ENCODE data around the gene TMEM129. TPM values are rescaled to one million over a fixed set of nuclear protein-coding genes. Genes with fewer than 3 reads are reported as not detected.

The TMEM129 gene
- total RNA-seq, 4 donors from 2014 or later = 28.9 to 106 (median 67.1) TPM

DNA sequence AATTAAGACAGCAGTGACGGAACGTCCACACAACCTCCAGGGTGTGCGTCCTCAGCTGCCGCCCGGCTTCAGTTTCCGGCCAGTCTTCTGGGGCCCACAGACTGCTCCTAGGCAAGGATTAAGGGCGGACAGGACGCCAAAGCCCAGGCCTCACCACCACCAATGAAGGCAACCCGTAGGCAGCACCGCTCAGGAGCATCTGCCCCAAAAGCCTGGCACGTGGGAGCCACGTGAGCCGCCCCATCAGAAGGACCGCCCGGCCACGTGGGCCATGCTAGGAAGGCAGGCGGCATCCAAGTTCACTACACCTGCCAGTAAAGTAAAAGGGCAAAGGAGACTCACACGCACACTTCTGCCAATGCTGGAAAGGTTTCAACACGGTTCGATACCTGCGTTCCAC, 51.3 kb downstream of the TMEM129 start:
- no peak overlapping the region for H3K4me3 ChIP-seq
- H3K27me3 ChIP-seq = no peaks in the 10 kb centered on the region
- no peak for DNase-seq
- no peaks in the 10 kb centered on the region for H3K9me3 ChIP-seq
- no peak for TF ChIP-seq POLR2A (IDR thresholded peaks at IDR 0.05)
- TF ChIP-seq CTCF (IDR thresholded peaks at IDR 0.05) = no peak
- H3K36me3 ChIP-seq = no peaks in the 10 kb centered on the region
- no peak overlapping the region for H3K27ac ChIP-seq
- no peaks in the 10 kb centered on the region for H3K4me1 ChIP-seq

DNA sequence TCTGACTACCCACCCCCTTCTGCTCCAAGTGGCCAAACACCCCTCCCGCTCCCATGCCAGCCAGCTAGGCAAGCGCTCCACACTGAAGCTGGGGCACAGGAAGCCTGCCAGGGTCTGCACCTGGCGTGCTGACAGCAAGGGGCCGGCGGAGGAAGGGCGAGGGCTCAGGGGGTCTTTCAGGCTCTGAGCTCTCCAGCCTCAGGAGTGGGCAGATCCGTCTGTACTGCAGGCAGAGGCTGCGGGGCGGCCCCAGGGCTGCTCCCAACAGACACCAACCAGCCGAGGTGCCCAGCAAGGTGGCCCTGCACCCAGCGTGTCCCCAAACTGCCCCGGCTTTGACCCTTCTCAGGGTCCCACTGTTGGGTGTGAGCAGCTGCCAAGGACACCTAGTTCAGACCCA, 51.9 kb downstream of the TMEM129 start:
- Histone ChIP-seq H3K4me1 (no peaks in the 10 kb centered on the region), H3K27ac (no peak overlapping the region), H3K4me3 (no peak overlapping the region), H3K9me3 (no peaks in the 10 kb centered on the region), H3K27me3 (no peaks in the 10 kb centered on the region), H3K36me3 (no peaks in the 10 kb centered on the region)
- no peak for TF ChIP-seq POLR2A (IDR thresholded peaks at IDR 0.05)
- TF ChIP-seq CTCF (IDR thresholded peaks at IDR 0.05) = no peak
- no peak for DNase-seq

- no peak overlapping the region for H3K27ac ChIP-seq
- H3K27me3 ChIP-seq = no peaks in the 10 kb centered on the region
- H3K4me3 ChIP-seq = no peak overlapping the region
- no peaks in the 10 kb centered on the region for H3K4me1 ChIP-seq
- H3K36me3 ChIP-seq = no peaks in the 10 kb centered on the region
- no peak for DNase-seq
- no peak for TF ChIP-seq POLR2A (IDR thresholded peaks at IDR 0.05)
- no peak for TF ChIP-seq CTCF (IDR thresholded peaks at IDR 0.05)
- no peaks in the 10 kb centered on the region for H3K9me3 ChIP-seq
Measured at GRCh38 chr4:1668488-1668840, 52.7 kb downstream of the TMEM129 start.

DNA sequence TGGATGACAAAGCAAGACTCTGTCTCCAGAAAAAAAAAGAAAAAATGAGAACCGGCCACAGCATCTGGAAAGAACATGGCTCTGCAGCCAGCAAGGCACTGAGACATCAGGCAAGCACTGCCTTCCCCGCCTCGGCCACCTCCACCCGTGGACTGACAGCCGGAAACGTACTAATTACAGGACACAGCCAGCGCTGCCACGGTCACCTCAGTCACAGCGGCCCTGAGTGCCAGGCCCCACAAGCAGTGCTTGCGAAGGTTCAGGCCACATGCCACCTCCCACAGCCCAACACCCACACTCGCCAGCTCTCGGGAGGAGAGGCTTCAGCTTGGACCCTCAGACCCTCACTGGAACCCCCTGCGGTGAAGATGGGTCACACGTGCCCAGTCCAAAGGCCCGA, 53.9 kb downstream of the TMEM129 start:
- no peaks in the 10 kb centered on the region for H3K27me3 ChIP-seq
- no peaks in the 10 kb centered on the region for H3K4me1 ChIP-seq
- DNase-seq = no peak
- TF ChIP-seq CTCF (IDR thresholded peaks at IDR 0.05) = no peak
- TF ChIP-seq POLR2A (IDR thresholded peaks at IDR 0.05) = no peak
- no peaks in the 10 kb centered on the region for H3K36me3 ChIP-seq
- no peak overlapping the region for H3K27ac ChIP-seq
- no peaks in the 10 kb centered on the region for H3K9me3 ChIP-seq
- no peak overlapping the region for H3K4me3 ChIP-seq

GRCh38 chr4:1666391-1666790, 54.7 kb downstream of the TMEM129 start:
- no peaks in the 10 kb centered on the region for H3K27me3 ChIP-seq
- no peaks in the 10 kb centered on the region for H3K4me1 ChIP-seq
- H3K4me3 ChIP-seq = no peak overlapping the region
- H3K27ac ChIP-seq = no peak overlapping the region
- H3K36me3 ChIP-seq = no peaks in the 10 kb centered on the region
- TF ChIP-seq POLR2A (IDR thresholded peaks at IDR 0.05) = no peak
- no peak for TF ChIP-seq CTCF (IDR thresholded peaks at IDR 0.05)
- H3K9me3 ChIP-seq = no peaks in the 10 kb centered on the region
- DNase-seq = no peak

Small RNA genes within 50 kb of the gene (small RNA-seq; reads per million reads assigned to genes)
- 0 reads per million in 2 donors for gene RF00019

Other genes with a start within 250 kb of the TMEM129 start
- 1 to 10 TPM in 3 of 4 donors, not detected in 1; 1.5 to 8.3 (median 1.8) TPM for gene FAM53A, start 37.0 kb downstream of the TMEM129 start, total RNA-seq
- gene SLBP, start 9.0 kb downstream of the TMEM129 start, total RNA-seq = 10 to 100 TPM; 18.4 to 86.6 (median 26.2) TPM
- 100 to 1,000 TPM in 1 of 4 donors, 10 to 100 TPM in 3; 19.1 to 138 (median 28.0) TPM for gene TACC3, start 198 bp upstream of the TMEM129 start, total RNA-seq
- 100 to 1,000 TPM in 2 of 4 donors, 10 to 100 TPM in 2; 45.4 to 168 (median 92.4) TPM for gene FGFR3, start 72.0 kb upstream of the TMEM129 start, total RNA-seq
- gene LETM1, start 134.8 kb upstream of the TMEM129 start, total RNA-seq = 100 to 1,000 TPM in 3 of 4 donors, 10 to 100 TPM in 1; 93.3 to 151 (median 121) TPM
- gene NSD2, start 150.1 kb upstream of the TMEM129 start, total RNA-seq = 100 to 1,000 TPM in 2 of 4 donors, 10 to 100 TPM in 2; 56.0 to 255 (median 98.9) TPM